ENCODE measurements around the gene PPP2R5E.

PPP2R5E gene

DNA sequence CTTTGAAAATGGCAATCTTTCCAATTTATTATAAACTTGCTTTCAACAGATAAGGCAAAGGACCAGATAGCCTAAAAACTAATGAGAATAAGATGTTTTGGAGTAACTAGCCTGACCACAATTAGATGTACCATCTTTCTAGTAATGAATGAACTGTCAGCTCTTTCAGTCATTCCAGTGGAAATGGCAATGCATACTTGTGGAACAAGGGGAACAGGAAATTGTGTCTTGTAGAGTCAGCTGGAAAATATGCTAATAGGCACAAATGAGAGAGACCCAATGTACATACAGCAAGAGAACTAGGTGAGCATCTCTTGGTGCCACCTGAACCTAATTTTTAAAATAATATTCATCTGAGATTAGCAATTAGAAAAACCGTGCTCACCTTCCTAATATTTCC is 148.3 kb downstream of the PPP2R5E start:
- H3K4me3 ChIP-seq (replicated peaks; ENCODE audit: low read depth, low read length), result no peak overlapping the region
- no peak for DNase-seq (ENCODE audit: low read depth)
- TF ChIP-seq CTCF (IDR thresholded peaks at IDR 0.05; ENCODE audit: low read length, missing control alignments), result no peak

DNA sequence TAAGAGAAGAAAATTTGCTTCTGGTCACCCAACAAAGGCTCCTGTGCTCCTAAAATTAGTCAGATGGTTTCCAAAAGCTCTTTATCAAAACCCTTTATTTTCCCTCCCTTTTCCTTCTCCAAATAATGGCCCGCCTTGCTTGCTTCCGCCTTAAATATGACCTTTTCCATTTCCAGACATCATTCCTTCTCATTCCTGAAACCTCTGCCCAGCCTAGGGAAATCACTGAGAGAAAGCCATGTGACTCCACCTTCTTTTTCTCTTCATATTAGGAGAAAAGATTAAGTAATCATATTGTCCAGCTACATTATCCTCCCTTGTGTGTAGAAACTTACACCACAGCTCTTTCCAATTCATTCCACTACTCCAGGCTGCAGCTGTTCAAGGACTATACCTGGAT is 148.7 kb downstream of the PPP2R5E start:
- H3K4me3 ChIP-seq (replicated peaks; ENCODE audit: low read depth, low read length), result no peak overlapping the region
- no peak for TF ChIP-seq CTCF (IDR thresholded peaks at IDR 0.05; ENCODE audit: low read length, missing control alignments)
- DNase-seq (ENCODE audit: low read depth), result no peak

GRCh38 chr14:63393012-63393411 is 150.2 kb downstream of the PPP2R5E start:
- H3K4me3 ChIP-seq (replicated peaks; ENCODE audit: low read depth, low read length), result no peak overlapping the region
- no peak for DNase-seq (ENCODE audit: low read depth)
- TF ChIP-seq CTCF (IDR thresholded peaks at IDR 0.05; ENCODE audit: low read length, missing control alignments), result no peak

GRCh38 chr14:63392236-63392635 is 150.9 kb downstream of the PPP2R5E start:
- TF ChIP-seq CTCF (IDR thresholded peaks at IDR 0.05; ENCODE audit: low read length, missing control alignments), result no peak
- no peak overlapping the region for H3K4me3 ChIP-seq (replicated peaks; ENCODE audit: low read depth, low read length)
- DNase-seq (ENCODE audit: low read depth), result no peak

DNA sequence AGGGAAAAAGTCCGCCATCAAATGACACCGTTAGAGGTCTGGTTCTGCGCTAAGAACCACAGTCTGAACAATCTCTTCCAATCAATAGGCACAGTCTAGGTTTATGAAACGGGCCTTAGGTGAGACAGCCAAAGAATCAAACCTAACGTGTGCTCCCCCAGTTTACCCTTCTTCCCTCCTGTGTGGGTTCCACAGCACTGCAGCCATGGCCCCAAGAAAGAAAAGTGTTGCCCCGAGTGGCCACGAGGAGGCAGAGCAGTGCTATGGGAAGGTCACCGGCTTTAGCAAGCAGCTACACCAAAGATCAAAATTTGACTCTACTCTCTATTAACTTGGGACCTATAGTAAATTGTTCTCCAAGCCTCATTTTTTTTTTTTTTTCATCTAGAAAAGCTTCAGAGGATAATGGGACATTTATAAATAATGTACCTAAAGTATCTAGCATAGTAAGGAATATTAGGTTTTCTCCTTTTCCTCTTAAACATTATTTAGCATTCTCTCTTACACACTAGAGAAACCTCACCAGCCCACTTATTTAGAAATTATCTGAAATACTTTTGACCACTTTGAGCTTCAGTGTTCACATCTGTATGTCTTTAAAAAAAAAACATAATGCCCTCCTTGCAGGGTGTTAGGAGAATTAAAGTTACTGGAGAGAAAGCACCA is 154.3 kb downstream of the PPP2R5E start:
- TF ChIP-seq CTCF (IDR thresholded peaks at IDR 0.05; ENCODE audit: low read length, missing control alignments), result peak; percentile 92
- H3K4me3 ChIP-seq (replicated peaks; ENCODE audit: low read depth, low read length), result no peak overlapping the region
- DNase-seq (ENCODE audit: low read depth), result peak; percentile 76

DNA sequence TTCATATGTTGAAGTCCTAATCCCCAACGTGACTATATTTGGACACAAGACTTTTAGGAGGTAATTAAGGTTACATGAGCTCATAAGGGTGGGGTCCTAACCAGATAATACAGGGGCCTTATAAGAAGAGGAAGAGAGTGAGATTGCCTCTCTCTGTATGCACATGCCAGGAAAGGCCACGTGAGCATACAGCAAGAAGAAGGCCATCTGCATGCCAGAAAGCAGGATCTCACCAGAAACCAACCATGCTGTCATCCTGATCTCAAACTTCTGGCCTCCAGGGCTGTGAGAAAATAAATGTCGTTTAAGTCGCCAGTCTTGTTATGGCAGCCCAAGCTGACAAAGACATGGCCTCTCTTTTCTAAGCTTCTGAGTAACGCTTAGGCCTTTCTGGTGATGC is 155.5 kb downstream of the PPP2R5E start:
- H3K4me3 ChIP-seq (replicated peaks; ENCODE audit: low read depth, low read length), result no peak overlapping the region
- peak; percentile 8 for DNase-seq (ENCODE audit: low read depth)
- no peak for TF ChIP-seq CTCF (IDR thresholded peaks at IDR 0.05; ENCODE audit: low read length, missing control alignments)

- no peak overlapping the region for H3K4me3 ChIP-seq (replicated peaks; ENCODE audit: low read depth, low read length)
- no peak for DNase-seq (ENCODE audit: low read depth)
- TF ChIP-seq CTCF (IDR thresholded peaks at IDR 0.05; ENCODE audit: low read length, missing control alignments), result no peak
Measured at GRCh38 chr14:63383776-63384367, 159.3 kb downstream of the PPP2R5E start.

Data from fibroblast of pulmonary artery (primary cell).